Muscle layer of colon (tissue), 2 donors: Measurements from ENCODE around the gene APLP1.
"Not testable (repeated sequence)": the region's sequence is repeated elsewhere in the genome, so short reads cannot be mapped to it uniquely, and the experiment has no call there.

ENCODE experiments used
- H3K27ac ChIP-seq: one replicate; pipeline ENCODE4 v1.7.0; 2013; ENCODE audit warnings: low read depth, mild to moderate bottlenecking, low read length, moderate library complexity
- H3K27me3 ChIP-seq, 2 donors: one replicate each; pipeline ENCODE4 v1.7.0; 2013; ENCODE audit warnings: low read length in 2 of 2, mild to moderate bottlenecking in 2 of 2; ENCODE audit not compliant: insufficient read depth in 2 of 2, control insufficient read depth in 1 of 2
- H3K36me3 ChIP-seq: one replicate; pipeline ENCODE4 v1.7.0; 2013; ENCODE audit warnings: mild to moderate bottlenecking, low read length; ENCODE audit not compliant: insufficient read depth
- H3K4me1 ChIP-seq: one replicate; pipeline ENCODE4 v1.7.0; 2013; ENCODE audit warnings: mild to moderate bottlenecking, low read length; ENCODE audit not compliant: insufficient read depth
- H3K4me3 ChIP-seq, 2 donors: one replicate each; pipeline ENCODE4 v1.7.0; 2013; ENCODE audit warnings: low read length in 2 of 2, low read depth in 1 of 2, mild to moderate bottlenecking in 1 of 2, moderate library complexity in 1 of 2
- H3K9ac ChIP-seq: one replicate; pipeline ENCODE4 v1.7.0; 2013; ENCODE audit warnings: low read length
- H3K9me3 ChIP-seq: one replicate; pipeline ENCODE4 v1.7.0; 2013; ENCODE audit warnings: mild to moderate bottlenecking, low read length
- donor health status: abdominal sarcoma.
- donor health status: Adenocarcinoma of cecum.

Gene APLP1

GRCh38 chr19:35868172-35868822 lies at the start of gene APLP1:
APLP1 (plus strand) TSS chr19:35868574; CDS start chr19:35868637, 63 bp downstream.
- H3K27me3 ChIP-seq, result peaks cover 29 to 48% of the 10 kb centered on the region in 2 donors
- peak within 1 kb of the TSS in 1 of 2 donors; percentile 45 for H3K4me3 ChIP-seq
- no peak within 1 kb of the TSS for H3K9ac ChIP-seq
- no peaks in the 10 kb centered on the region for H3K9me3 ChIP-seq
- no peaks in the 10 kb centered on the region for H3K36me3 ChIP-seq
- no peak within 1 kb of the TSS for H3K27ac ChIP-seq
- peaks cover 15% of the 10 kb centered on the region for H3K4me1 ChIP-seq

DNA sequence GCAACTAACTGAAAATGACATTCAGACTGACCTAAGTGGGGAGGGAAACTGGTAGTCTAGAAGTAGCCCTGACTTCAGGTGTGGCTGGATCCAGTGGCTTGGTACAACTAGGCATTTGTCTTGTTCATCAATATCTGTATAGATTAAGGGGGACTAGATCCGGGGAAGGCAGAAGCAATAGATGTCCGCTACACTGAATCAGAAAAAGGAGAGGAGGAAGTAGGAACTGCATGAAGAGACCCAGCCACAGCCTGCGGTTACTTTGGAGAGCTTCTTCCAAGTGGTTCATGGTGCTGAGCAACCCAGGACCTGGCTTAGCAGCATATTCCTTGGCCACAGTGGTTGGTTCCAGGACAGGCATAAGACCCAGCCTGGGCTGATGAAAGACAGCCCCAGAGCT lies 45.8 kb upstream of the APLP1 start:
- no peaks in the 10 kb centered on the region for H3K9me3 ChIP-seq
- no peak overlapping the region for H3K4me3 ChIP-seq
- no peak overlapping the region for H3K27ac ChIP-seq
- no peaks in the 10 kb centered on the region for H3K36me3 ChIP-seq
- peaks cover 0 to 6% of the 10 kb centered on the region in 2 donors for H3K27me3 ChIP-seq
- no peak overlapping the region for H3K9ac ChIP-seq
- no peaks in the 10 kb centered on the region for H3K4me1 ChIP-seq

GRCh38 chr19:35824150-35824549 lies 44.2 kb upstream of the APLP1 start:
- H3K4me1 ChIP-seq, result no peaks in the 10 kb centered on the region
- H3K9me3 ChIP-seq, result no peaks in the 10 kb centered on the region
- no peak overlapping the region for H3K27ac ChIP-seq
- H3K36me3 ChIP-seq, result no peaks in the 10 kb centered on the region
- no peak overlapping the region for H3K9ac ChIP-seq
- H3K27me3 ChIP-seq, result peaks cover 0 to under 1% of the 10 kb centered on the region in 2 donors
- no peak overlapping the region for H3K4me3 ChIP-seq

DNA sequence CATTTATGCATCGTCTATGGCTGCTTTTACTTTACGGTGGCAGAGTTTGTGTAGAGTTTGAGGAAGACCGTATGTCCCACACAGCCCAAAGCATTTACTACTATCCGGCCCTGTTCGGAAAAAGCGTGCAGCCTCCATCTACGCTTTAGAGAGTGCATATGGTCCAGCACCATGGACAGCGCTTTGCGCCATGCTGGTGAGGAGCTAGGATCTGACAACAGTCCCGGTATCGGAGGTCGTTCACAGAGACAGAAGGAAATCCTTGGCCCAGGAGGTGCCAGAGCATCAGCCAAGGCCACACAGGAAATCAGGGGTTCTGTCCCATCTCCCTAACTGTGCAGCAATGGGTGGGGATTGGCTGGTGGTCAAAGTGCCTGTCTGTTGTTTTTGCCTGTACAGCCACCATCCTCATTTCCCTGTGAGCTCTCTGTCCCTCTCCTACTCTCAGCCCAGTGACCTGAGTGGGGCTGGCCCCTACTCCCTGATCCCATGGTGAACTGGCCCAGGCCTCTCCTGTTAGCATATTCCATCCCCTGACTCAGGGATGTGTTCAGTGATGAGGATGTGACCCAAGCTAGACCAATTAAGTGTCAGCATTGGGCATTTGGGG lies 39.6 kb upstream of the APLP1 start:
- Histone ChIP-seq H3K36me3 (no peaks in the 10 kb centered on the region), H3K4me1 (no peaks in the 10 kb centered on the region), H3K9ac (no peak overlapping the region), H3K9me3 (no peaks in the 10 kb centered on the region), H3K27ac (no peak overlapping the region), H3K27me3 (peaks cover 0 to 3% of the 10 kb centered on the region in 2 donors), H3K4me3 (no peak overlapping the region)

DNA sequence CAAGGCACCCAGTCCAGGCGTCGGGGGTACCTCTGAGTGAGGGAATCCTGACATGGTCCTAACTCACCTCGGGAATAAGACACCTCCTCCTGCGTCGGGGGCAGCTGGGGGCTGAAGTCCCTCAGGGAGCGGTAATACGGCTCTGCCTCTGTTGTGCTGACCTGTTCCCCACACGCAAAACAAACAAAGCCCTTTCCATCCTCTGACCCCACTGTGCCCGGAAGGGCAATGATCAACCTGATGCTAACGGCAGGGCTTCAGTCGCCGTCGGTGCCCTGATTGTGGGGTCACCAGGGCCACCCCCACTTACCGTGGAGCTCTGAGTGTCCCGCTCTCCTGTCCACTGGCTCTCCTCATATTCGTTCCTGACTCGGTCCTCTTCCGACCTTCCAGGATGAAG lies 37.4 kb upstream of the APLP1 start:
- Histone ChIP-seq H3K27me3 (peaks cover 0 to 3% of the 10 kb centered on the region in 2 donors), H3K4me1 (no peaks in the 10 kb centered on the region), H3K9me3 (no peaks in the 10 kb centered on the region)

GRCh38 chr19:35832054-35832453 lies 36.3 kb upstream of the APLP1 start:
- H3K9me3 ChIP-seq, result no peaks in the 10 kb centered on the region
- H3K36me3 ChIP-seq, result no peaks in the 10 kb centered on the region
- H3K4me1 ChIP-seq, result no peaks in the 10 kb centered on the region
- H3K27ac ChIP-seq, result no peak overlapping the region
- H3K9ac ChIP-seq, result no peak overlapping the region
- no peak overlapping the region for H3K4me3 ChIP-seq
- peaks cover 0 to 3% of the 10 kb centered on the region in 2 donors for H3K27me3 ChIP-seq

More for the DNA sequence above, 37.4 kb upstream of the APLP1 start:
- Histone ChIP-seq H3K27ac (no peak overlapping the region), H3K9ac (no peak overlapping the region), H3K4me3 (no peak overlapping the region), H3K36me3 (no peaks in the 10 kb centered on the region)

DNA sequence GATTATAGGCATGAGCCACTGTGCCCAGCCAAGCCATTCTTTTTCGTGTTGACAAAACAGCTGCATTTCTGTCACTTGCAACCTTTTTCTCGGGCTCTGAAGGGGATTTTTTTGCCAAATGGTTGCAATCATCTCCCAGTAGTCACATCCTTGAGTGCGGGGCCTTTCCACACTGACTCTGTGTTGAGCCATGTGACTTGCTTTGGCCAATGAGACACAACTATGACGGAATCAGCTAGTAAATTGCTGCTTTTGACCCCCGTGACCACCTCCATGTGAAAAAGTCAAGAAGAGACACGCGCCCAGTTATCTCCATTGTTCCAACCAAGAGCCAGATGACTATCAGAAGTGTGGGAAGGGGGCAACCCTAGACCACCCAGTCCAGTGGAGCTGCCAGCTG lies 34.4 kb upstream of the APLP1 start:
- no peaks in the 10 kb centered on the region for H3K9me3 ChIP-seq
- peaks cover 0 to 3% of the 10 kb centered on the region in 2 donors for H3K27me3 ChIP-seq
- no peak overlapping the region for H3K27ac ChIP-seq
- no peak overlapping the region for H3K4me3 ChIP-seq
- H3K36me3 ChIP-seq, result no peaks in the 10 kb centered on the region
- H3K4me1 ChIP-seq, result no peaks in the 10 kb centered on the region
- no peak overlapping the region for H3K9ac ChIP-seq

GRCh38 chr19:35836096-35836495 lies 32.3 kb upstream of the APLP1 start:
- not testable (repeated sequence) for H3K9ac ChIP-seq, H3K4me1 ChIP-seq, H3K27ac ChIP-seq, H3K36me3 ChIP-seq, H3K9me3 ChIP-seq, H3K4me3 ChIP-seq, H3K27me3 ChIP-seq

DNA sequence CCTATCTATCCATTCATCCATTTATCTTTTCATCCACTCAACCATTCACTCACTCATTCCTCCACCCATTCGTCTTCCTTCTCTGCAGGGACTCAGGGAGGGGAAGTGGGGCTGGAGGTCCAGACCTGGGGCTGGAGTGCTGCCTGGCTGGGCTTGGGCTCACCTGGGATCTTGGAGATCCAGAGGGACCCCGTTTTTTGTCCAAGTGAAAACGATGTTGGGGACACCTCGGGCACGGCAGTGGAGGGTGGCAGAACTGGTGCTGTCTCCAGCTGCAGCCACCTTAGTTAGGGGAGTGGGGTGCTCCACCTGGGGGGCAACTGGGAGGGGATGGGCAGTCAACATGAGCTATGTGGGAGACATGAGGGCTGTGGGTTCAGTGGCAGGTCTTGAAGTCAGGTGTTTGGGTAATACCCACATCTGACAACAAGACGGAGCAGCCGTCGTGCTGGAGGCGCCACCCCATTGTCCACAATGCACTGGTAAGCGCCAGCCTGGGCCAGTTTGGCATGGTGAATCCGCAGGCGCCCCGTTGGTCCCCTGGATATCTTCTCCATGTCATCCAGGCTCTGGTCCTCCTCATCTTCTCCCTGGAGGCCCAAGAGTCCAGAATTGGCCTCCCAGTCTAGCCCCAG lies 26.3 kb upstream of the APLP1 start:
- Histone ChIP-seq H3K4me1 (peaks cover 6% of the 10 kb centered on the region), H3K4me3 (no peak overlapping the region), H3K9me3 (no peaks in the 10 kb centered on the region), H3K27me3 (peaks cover 35 to 47% of the 10 kb centered on the region in 2 donors), H3K9ac (no peak overlapping the region), H3K27ac (no peak overlapping the region), H3K36me3 (no peaks in the 10 kb centered on the region)

DNA sequence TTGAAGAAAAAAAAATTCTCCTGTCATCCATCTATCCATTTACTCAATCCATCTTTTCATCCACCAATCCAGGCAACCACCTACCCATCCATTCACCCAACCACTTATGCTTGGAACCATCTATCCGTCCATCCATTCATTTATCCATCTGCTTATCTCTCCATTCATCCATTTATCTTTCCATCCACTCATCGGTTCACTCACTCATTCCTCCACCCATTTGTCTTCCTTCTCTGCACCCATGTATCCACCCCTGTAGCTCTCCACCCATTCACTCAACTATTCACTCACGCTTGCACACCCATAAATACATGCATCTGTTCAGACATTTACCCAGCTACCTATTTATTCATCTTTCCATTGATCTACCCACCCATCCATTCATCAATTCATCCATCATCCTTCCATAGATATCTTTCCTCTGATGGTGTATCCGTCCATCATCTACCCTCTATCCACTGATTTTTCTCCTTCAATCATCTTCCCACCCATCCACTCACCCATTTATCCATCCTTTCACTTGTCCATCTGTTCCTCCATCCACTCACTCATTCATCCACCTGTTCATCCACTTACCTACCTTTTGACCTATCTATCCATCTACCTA lies 25.6 kb upstream of the APLP1 start:
- H3K27me3 ChIP-seq, result peaks cover 37 to 48% of the 10 kb centered on the region in 2 donors
- H3K9ac ChIP-seq, result no peak overlapping the region
- peaks cover 6% of the 10 kb centered on the region for H3K4me1 ChIP-seq
- H3K4me3 ChIP-seq, result no peak overlapping the region
- H3K36me3 ChIP-seq, result no peaks in the 10 kb centered on the region
- H3K9me3 ChIP-seq, result no peaks in the 10 kb centered on the region
- H3K27ac ChIP-seq, result no peak overlapping the region

DNA sequence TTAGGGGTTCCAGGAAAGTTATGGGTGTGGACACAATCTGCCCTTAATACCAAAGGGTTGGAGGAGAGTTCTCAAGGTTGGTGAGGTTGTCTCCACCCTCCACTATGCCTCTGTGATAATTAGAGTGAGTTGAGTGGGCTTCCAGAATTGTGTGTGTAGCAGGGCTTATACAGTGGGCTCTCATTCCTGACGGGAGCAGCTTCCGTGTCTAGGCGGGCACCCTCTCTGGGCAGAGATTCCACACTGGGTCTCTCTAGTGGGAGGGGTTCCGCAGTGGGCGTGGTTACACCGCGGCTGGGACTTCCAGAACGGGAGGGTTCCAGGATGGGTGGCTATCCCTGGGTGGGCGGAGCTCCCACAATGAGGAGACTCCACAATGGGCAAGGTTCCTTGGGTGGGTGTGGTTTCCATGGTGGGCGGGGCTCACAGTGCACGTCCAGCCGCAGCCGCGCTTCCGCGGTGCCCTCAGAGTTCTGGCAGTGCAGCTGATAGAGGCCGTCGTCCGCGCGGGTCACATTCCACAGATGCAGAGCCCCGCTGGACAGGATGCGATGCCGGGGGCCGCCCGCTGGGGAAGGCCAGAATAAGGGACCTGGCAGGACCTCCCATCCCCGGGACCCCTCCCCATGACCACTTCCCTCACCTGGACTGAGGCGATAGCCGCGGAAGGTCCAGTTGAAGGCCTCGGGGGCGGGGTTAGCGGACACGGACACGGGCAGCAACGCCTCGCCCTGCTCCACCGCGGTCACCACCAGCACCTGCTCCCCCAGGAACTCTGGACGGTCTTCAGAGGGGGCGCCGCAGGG lies 24.5 kb upstream of the APLP1 start:
- H3K27me3 ChIP-seq, result peaks cover 42 to 59% of the 10 kb centered on the region in 2 donors

More for the DNA sequence above, 24.5 kb upstream of the APLP1 start:
- H3K27ac ChIP-seq, result no peak overlapping the region
- H3K9me3 ChIP-seq, result no peaks in the 10 kb centered on the region
- H3K4me3 ChIP-seq, result no peak overlapping the region
- H3K4me1 ChIP-seq, result peaks cover 6% of the 10 kb centered on the region
- no peak overlapping the region for H3K9ac ChIP-seq
- no peaks in the 10 kb centered on the region for H3K36me3 ChIP-seq
